NCI-H187 treated with DMSO at 0.1 percent for 48 hours (cell line): ENCODE results near the gene CT45A10.
"Not testable (repeated sequence)": the region's sequence is repeated elsewhere in the genome, so short reads cannot be mapped to it uniquely, and the experiment has no call there.

Source experiments
- DNase-seq: peaks from one replicate; lab custom pipeline; 2025; lab: John Stamatoyannopoulos, UW

CT45A10 gene, protein sequence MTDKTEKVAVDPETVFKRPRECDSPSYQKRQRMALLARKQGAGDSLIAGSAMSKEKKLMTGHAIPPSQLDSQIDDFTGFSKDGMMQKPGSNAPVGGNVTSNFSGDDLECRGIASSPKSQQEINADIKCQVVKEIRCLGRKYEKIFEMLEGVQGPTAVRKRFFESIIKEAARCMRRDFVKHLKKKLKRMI

DNA sequence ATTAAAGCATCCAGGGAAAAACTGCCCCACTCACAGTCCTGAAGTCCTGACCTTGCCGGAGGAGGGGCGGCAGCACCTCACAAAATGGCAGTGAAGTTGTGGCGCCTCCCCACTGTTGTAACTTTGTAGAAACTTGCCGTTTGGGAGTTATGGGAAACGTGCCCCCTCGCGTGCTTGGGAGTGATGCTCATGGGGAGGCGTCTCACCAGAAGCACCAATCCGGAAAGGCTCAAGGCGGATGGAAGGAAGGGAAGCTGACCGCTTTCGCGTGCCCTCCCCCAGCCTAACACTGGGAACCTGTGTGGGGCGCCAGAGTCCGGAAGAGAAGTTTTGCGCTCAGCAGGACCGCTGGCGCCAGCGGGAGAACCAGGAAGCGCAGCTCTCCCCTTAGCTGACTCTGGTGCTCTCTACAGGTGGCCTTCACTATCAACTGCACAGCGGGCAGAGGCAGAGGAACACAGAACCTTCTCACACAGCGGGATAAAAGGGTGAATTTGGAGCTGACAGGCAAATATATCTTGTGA lies at the start of gene CT45A10, which contains the start of gene SAGE1:
Gene CT45A10, minus strand, starts transcription at position 151 of the 524 bp plus-strand sequence. CDS start 8,100 bp downstream, outside the sequence.
Gene SAGE1, plus strand, starts transcription at position 423 of the 524 bp plus-strand sequence. CDS start 2,527 bp downstream, outside the sequence.
- no peak for DNase-seq

DNA sequence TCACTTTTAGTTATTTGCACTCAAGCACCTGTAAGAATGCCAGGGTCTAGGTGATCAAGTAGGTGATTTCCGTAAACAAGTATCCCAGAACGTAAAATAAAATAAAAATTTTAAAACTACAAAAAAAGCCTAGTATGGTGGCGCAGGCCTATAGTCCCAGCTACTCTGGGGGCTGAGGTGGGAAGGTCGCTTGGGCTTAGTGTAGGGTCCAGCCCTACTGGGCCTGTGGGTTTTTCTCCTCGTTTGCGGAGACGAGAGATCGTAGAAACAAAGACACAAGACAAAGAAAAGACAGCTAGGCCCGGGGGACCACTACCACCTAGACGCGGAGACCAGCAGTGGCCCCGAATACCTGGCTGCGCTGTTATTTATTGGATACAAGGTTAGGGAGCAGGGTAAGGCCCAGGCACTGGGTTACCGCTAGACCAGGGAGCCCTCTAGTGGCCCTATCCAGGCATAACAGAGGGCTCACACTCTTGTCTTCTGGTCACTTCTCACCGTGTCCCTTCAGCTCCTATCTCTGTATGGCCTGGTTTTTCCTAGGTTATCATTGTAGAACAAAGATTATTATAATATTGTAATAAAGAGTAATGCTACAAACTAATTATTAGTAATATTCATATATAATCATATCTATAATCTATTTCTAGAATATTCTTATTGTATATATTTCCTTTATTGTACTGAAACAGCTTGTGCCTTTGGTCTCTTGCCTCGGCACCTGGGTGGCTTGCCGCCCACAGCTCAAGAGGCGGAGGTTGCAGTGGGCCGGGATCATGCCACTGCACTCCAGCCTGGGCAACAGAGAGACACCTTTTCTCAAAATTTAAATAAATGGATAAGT lies 38.6 kb upstream of the CT45A10 start:
- DNase-seq = no peak

DNA sequence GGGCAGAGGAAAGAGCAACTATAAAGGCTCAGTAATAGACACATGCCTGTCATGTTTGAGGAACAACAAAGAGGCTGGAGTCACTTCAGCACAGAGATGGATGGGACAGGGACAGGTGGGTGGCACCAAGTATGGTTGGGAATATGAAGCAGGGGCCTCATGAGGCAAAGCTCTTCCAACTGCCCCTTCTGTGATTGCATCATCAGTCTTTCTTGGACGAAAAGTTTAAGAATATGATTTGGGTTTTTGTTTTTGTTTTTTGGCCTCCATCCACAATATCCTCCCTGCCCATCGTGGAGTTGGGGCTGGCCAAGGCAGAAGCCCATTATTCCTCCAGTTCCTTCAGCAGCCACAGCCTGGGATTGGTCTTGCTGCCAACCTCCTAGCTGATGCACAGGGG lies 34.7 kb upstream of the CT45A10 start:
- DNase-seq = no peak

DNA sequence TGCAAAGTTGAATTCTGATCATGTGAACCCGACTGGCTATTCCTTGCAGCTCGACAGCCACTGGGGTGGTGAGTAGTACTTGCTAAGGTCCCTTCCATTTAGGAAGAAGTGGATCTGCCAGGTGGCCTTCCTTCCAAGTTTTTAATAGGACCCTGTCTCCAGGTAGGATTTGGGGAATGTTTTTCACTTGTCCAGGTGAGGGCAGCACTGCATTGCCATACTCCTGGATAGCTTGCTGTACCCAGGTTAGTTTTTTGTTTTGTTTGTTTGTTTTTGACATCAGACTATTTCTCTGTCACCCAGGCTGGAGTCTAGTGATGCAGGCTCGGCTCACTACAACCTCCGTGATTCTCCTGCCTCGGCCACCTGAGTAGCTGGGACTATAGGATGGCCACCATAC lies 30.1 kb upstream of the CT45A10 start:
- no peak for DNase-seq

DNA sequence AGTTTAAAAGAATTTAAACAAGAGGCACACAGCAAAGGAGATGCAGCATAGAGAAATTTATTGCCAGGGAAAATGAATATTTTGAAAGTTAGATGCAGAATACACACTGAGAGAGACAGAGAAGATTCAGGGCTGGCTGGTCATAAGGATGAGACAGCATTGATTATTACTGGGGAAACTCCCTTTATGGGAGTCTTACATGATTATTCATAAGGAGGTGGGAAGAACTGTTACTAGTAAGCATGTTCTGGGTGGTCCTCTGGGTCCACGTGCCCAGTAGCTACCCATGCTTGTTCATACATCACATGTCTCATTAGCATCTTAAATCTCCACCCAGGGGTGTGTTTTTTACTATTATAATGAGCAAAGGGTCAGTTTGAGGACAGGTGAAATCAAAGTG lies 27.3 kb upstream of the CT45A10 start:
- not testable (repeated sequence) for DNase-seq

DNA sequence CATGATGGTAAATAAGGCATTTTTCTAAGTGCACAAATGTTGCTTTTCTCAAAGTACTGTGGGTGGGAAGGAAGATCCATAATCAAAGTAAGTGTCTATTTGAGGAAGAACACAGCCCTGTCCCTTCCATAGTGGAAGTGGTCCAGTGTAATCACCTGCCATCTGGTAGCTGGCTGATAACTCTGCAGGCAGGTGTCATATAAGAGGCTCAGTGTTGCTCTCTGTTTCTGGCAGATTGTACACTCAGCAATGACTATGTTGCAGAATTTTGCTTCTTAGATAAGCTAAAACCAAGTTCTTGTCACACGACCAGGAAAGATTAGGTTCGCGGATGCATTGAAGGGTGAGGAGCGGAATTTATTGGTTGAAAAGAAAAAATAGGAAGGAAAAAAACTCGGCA lies 21.2 kb upstream of the CT45A10 start:
- DNase-seq = no peak

DNA sequence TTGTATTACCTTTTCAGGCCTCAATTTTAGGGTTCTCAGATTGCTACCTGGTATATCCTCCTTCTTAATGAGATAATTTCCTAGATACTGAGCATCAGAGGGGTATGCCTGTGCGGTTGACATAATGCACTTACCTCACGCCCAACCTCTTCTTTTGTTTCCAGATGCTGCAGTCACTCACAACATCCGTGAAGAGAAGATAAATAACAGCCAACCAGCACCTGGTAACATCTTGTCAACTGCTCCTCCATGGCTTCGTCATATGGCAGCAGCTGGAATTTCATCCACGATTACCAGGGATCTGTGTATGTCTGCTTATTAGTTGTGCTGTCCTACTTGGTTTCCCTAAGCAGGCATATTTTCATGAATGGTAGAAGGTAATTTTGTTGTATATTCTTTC lies 17.0 kb upstream of the CT45A10 start:
- no peak for DNase-seq

DNA sequence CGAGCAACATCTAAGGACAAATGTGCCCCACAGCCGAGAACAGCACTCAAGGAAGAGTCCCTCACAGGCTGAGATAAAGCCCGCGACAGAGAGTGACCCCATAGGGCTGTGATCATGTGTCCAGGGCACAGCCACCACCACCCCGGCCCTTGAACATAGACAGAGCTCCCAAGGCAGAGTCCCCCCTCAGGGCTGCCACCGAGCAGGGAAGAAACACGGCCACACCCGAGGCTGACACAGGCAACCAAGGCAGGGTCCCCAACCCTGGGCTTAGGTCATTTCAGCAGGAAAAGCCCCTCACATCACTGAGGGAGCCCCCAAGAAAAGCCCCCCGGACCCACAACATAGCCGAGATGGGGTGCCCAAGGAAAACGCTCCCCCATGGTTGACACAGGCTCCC lies 463 bp downstream of the CT45A10 start:
- no peak for DNase-seq

DNA sequence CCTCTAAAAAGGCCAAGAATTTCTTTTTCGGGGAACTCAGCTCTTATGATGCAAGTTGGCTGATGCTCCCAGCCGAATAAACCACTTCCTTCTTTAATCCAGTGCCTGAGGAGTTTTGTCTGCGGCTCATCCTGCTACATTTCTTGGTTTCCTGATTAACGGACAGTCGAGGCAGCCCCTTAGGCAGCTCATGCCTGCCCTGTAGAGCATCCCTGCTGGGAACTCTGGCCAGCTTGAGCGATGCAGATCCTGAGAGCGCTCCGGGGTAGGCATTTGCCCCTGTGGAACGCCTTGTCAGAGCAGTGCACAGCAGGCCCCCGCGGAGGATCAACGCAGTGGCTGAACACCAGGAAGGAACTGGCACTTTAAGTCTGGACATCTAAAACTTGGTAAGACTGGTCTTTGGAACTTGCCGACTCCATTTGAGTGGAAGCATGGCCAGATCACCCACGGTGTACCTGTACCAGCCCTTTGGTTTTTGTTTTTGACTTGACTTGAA lies 3.1 kb downstream of the CT45A10 start:
- DNase-seq = no peak

DNA sequence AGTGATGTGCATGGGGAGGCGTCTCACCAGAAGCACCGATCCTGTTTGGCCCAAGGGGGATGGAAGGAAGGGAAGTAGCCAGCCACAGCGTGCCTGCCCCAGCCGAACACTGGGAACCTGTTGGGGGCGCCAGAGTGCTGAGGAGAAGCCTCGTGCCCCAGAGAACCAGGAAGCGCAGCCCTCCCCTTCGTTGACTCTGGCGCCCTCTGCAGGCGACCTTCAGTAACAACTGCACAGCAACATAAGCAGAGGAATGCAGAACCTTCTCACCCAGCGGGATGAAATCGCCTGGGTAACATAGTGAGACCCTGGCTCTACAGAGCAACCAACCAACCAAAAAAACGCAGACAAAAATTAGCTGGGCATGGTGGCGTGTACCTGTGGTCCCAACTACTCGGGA lies 4.3 kb downstream of the CT45A10 start:
- DNase-seq = not testable (repeated sequence)

DNA sequence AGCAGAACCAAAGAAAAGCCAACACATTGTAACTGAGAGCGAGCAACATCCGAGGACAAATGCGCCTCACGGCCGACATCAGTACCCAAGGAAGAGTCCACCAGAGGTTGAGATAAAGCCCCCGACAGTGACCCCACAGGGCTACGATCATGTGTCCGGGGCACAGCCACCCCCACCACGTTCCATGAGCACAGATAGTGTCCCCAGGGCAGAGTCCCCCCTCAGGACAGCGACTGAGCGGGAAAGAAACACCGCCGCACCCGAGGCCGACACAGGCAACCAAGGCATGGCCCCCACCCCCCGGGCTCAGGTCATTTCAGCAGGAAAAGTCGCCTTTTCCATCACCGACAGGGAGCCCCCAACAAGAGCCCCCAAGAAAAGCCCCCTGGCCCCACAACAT lies 5.0 kb downstream of the CT45A10 start:
- not testable (repeated sequence) for DNase-seq

DNA sequence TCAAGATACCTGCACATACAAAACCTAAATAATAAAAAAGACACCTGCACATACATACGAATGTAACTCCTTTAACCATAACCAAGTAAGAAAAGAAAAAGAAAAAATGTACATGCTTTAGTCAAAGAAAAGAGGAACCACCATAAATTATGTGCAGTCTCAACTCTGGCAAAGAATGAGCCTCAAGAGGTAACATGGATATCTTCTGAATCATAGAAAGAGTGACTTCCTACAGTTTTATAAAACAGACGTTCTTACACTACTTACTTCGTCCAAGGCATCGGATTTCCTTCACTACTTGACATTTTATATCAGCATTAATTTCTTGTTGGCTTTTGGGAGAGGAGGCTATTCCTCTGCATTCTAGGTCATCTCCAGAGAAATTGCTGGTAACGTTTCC lies 10.5 kb downstream of the CT45A10 start:
- DNase-seq = not testable (repeated sequence)

DNA sequence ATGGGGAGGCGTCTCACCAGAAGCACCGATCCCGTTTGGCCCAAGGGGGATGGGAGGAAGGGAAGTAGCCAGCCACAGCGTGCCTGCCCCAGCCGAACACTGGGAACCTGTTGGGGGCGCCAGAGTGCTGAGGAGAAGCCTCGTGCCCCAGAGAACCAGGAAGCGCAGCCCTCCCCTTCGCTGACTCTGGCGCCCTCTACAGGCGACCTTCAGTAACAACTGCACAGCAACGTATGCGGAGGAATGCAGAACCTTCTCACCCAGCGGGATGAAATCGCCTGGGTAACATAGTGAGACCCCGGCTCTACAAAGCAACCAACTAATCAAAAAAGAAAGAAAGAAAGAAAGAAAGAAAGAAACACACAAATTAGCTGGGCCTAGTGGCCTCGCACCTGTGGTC lies 21.5 kb downstream of the CT45A10 start, which contains the start of gene CT45A9:
Gene CT45A9, minus strand, starts transcription at position 101 of the 400 bp plus-strand sequence. CDS start 3,751 bp downstream, outside the sequence.
- DNase-seq = not testable (repeated sequence)

DNA sequence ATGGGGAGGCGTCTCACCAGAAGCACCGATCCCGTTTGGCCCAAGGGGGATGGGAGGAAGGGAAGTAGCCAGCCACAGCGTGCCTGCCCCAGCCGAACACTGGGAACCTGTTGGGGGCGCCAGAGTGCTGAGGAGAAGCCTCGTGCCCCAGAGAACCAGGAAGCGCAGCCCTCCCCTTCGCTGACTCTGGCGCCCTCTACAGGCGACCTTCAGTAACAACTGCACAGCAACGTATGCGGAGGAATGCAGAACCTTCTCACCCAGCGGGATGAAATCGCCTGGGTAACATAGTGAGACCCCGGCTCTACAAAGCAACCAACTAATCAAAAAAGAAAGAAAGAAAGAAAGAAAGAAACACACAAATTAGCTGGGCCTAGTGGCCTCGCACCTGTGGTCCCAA lies 38.8 kb downstream of the CT45A10 start, which contains the start of gene CT45A8:
Gene CT45A8, minus strand, starts transcription at position 101 of the 400 bp plus-strand sequence. CDS start 3,755 bp downstream, outside the sequence.
- not testable (repeated sequence) for DNase-seq

DNA sequence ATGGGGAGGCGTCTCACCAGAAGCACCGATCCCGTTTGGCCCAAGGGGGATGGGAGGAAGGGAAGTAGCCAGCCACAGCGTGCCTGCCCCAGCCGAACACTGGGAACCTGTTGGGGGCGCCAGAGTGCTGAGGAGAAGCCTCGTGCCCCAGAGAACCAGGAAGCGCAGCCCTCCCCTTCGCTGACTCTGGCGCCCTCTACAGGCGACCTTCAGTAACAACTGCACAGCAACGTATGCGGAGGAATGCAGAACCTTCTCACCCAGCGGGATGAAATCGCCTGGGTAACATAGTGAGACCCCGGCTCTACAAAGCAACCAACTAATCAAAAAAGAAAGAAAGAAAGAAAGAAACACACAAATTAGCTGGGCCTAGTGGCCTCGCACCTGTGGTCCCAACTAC lies 56.1 kb downstream of the CT45A10 start, which contains the start of gene CT45A7:
Gene CT45A7, minus strand, starts transcription at position 101 of the 400 bp plus-strand sequence. CDS start 3,747 bp downstream, outside the sequence.
- not testable (repeated sequence) for DNase-seq
